H9 (cell line): ENCODE measurements around the gene AMER2. TPM values are rescaled to one million over a fixed set of nuclear protein-coding genes. Genes with fewer than 3 reads are reported as not detected.

ENCODE experiments used
- DNase-seq: peaks from one replicate; pipeline ENCODE4 v3.0.0-alpha.2; 2017
- H2AFZ ChIP-seq: one replicate; pipeline ENCODE4 v1.6.1; 2013; ENCODE audit warnings: mild to moderate bottlenecking, low read length, control low read depth, moderate library complexity
- H2AK5ac ChIP-seq: 2 replicates; pipeline ENCODE4 v1.6.1; 2013; ENCODE audit warnings: low read length, control low read depth, mixed read lengths; ENCODE audit not compliant: insufficient read length
- H2BK120ac ChIP-seq: one replicate; pipeline ENCODE4 v1.6.1; 2013; ENCODE audit warnings: low read depth, mild to moderate bottlenecking, low read length, control low read depth, inconsistent platforms; ENCODE audit not compliant: poor library complexity, severe bottlenecking
- H2BK12ac ChIP-seq: 2 replicates; pipeline ENCODE4 v1.6.1; 2013; ENCODE audit warnings: low read length, control low read depth, mixed read lengths, low read depth; ENCODE audit not compliant: insufficient read length
- H2BK15ac ChIP-seq: 2 replicates; pipeline ENCODE4 v1.6.1; 2013; ENCODE audit warnings: low read depth, low read length, control low read depth
- H2BK20ac ChIP-seq: one replicate; pipeline ENCODE4 v1.6.1; 2013; ENCODE audit warnings: low read depth, mild to moderate bottlenecking, low read length, control low read depth, inconsistent platforms; ENCODE audit not compliant: poor library complexity, severe bottlenecking
- H2BK5ac ChIP-seq: 2 replicates; pipeline ENCODE4 v1.6.1; 2013; ENCODE audit warnings: low read length, control low read depth, mixed read lengths; ENCODE audit not compliant: insufficient read length
- H3K14ac ChIP-seq: 2 replicates; pipeline ENCODE4 v1.6.1; 2013; ENCODE audit warnings: low read length, control low read depth; ENCODE audit not compliant: insufficient read depth
- H3K18ac ChIP-seq: 2 replicates; pipeline ENCODE4 v1.6.1; 2013; ENCODE audit warnings: low read depth, mild to moderate bottlenecking, mixed read lengths, low read length, control low read depth; ENCODE audit not compliant: insufficient read length
- H3K23ac ChIP-seq: 2 replicates; pipeline ENCODE4 v1.6.1; 2013; ENCODE audit warnings: low read length, control low read depth, mixed read lengths, low read depth; ENCODE audit not compliant: insufficient read length
- H3K23me2 ChIP-seq: 2 replicates; pipeline ENCODE4 v1.6.1; 2013; ENCODE audit warnings: low read depth, mild to moderate bottlenecking, mixed read lengths, low read length, control low read depth; ENCODE audit not compliant: insufficient read length, poor library complexity, severe bottlenecking
- H3K27ac ChIP-seq: 2 replicates; pipeline ENCODE4 v1.5.1; 2013; ENCODE audit warnings: low read length, control low read depth, mixed read lengths, low read depth; ENCODE audit not compliant: insufficient read length
- H3K27me3 ChIP-seq: 2 replicates; pipeline ENCODE4 v1.6.1; 2013; ENCODE audit warnings: low read length, control low read depth, inconsistent platforms; ENCODE audit not compliant: insufficient read depth
- H3K4ac ChIP-seq: 2 replicates; pipeline ENCODE4 v1.6.1; 2013; ENCODE audit warnings: low read depth, mild to moderate bottlenecking, control low read depth, inconsistent platforms, low read length, moderate library complexity
- H3K4me1 ChIP-seq: 2 replicates; pipeline ENCODE4 v1.6.1; 2013; ENCODE audit warnings: low read length, control low read depth, inconsistent platforms; ENCODE audit not compliant: insufficient read depth
- H3K4me2 ChIP-seq: 2 replicates; pipeline ENCODE4 v1.6.1; 2013; ENCODE audit warnings: low read length, control low read depth, mixed read lengths; ENCODE audit not compliant: insufficient read length, insufficient read depth
- H3K56ac ChIP-seq: 2 replicates; pipeline ENCODE4 v1.6.1; 2013; ENCODE audit warnings: low read depth, mild to moderate bottlenecking, mixed read lengths, low read length, control low read depth; ENCODE audit not compliant: insufficient read length
- H3K79me1 ChIP-seq: 2 replicates; pipeline ENCODE4 v1.6.1; 2013; ENCODE audit warnings: low read depth, mild to moderate bottlenecking, moderate library complexity, low read length, control low read depth, inconsistent platforms; ENCODE audit not compliant: insufficient read depth, poor library complexity, severe bottlenecking
- H3K79me2 ChIP-seq: 2 replicates; pipeline ENCODE4 v1.6.1; 2013; ENCODE audit warnings: low read length, control low read depth, inconsistent platforms; ENCODE audit not compliant: insufficient read depth
- H3K9ac ChIP-seq: 2 replicates; pipeline ENCODE4 v1.6.1; 2013; ENCODE audit warnings: low read length, control low read depth, mixed read lengths; ENCODE audit not compliant: insufficient read length; ENCODE audit errors: extremely low read depth
- H3K9me3 ChIP-seq: one replicate; pipeline ENCODE4 v1.6.1; 2013; ENCODE audit warnings: low read depth, low read length, inconsistent platforms; ENCODE audit not compliant: control insufficient read depth
- H3T11ph ChIP-seq: one replicate; pipeline ENCODE4 v1.6.1; 2013; ENCODE audit warnings: mild to moderate bottlenecking, low read length, control low read depth, inconsistent platforms
- H4K20me1 ChIP-seq: one replicate; pipeline ENCODE4 v1.6.1; 2013; ENCODE audit not compliant: control insufficient read depth, insufficient read length, insufficient read depth
- H4K5ac ChIP-seq: 2 replicates; pipeline ENCODE4 v1.6.1; 2013; ENCODE audit warnings: low read depth, mild to moderate bottlenecking, mixed read lengths, low read length, control low read depth; ENCODE audit not compliant: insufficient read length
- H4K8ac ChIP-seq: replicated peaks from 2 replicates; pipeline ENCODE4 v1.6.1; 2013; ENCODE audit warnings: low read length, control low read depth, mixed read lengths, low read depth; ENCODE audit not compliant: insufficient read length
- H4K91ac ChIP-seq: 2 replicates; pipeline ENCODE4 v1.6.1; 2013; ENCODE audit warnings: low read depth, mild to moderate bottlenecking, moderate library complexity, mixed read lengths, low read length, control low read depth; ENCODE audit not compliant: insufficient read length
- H3K27ac Mint-ChIP-seq, 3 experiments: 2 replicates in 2 of 3; 3 replicates in 1 of 3; pipeline ENCODE4 v1.8.0; 2020 to 2021; ENCODE audit warnings: mixed read lengths in 3 of 3, mild to moderate bottlenecking in 1 of 3, moderate library complexity in 1 of 3
- H3K27me3 Mint-ChIP-seq: 2 replicates; pipeline ENCODE4 v1.8.0; 2021; ENCODE audit warnings: low read depth, mild to moderate bottlenecking, moderate library complexity, mixed read lengths
- H3K36me3 Mint-ChIP-seq, 3 experiments: 2 replicates in 2 of 3; 3 replicates in 1 of 3; pipeline ENCODE4 v1.8.0; 2020 to 2021; ENCODE audit warnings: low read depth in 3 of 3, mixed read lengths in 3 of 3; ENCODE audit not compliant: insufficient read depth in 1 of 3
- H3K4me1 Mint-ChIP-seq, 2 experiments: 2 replicates each; pipeline ENCODE4 v1.8.0; 2020; ENCODE audit warnings: mixed read lengths in 2 of 2
- H3K4me3 Mint-ChIP-seq, 2 experiments: 2 replicates in 1 of 2; 3 replicates in 1 of 2; pipeline ENCODE4 v1.8.0; 2020 to 2021; ENCODE audit warnings: mild to moderate bottlenecking in 2 of 2, mixed read lengths in 2 of 2, moderate library complexity in 1 of 2
- H3K9me3 Mint-ChIP-seq, 2 experiments: 2 replicates in 1 of 2; 3 replicates in 1 of 2; pipeline ENCODE4 v1.8.0; 2020; ENCODE audit warnings: mild to moderate bottlenecking in 2 of 2, mixed read lengths in 2 of 2, moderate library complexity in 1 of 2
- CTCF ChIP-seq: fragments of 200-600 bp; sonication (generic); conservative IDR thresholded peaks from 3 replicates; pipeline ENCODE4 v1.8.0; 2021; ENCODE audit warnings: antibody characterized with exemption, mild to moderate bottlenecking
- WGBS: extraction: QIAGEN DNeasy Blood & Tissue Kit; methylation state at CpG from one replicate; pipeline ENCODE4 v1.1.7; 2013; ENCODE audit warnings: missing lambda C conversion rate, low lambda C conversion rate, mixed read lengths; ENCODE audit not compliant: insufficient read length; ENCODE audit errors: extremely low coverage; 5-methylcytosine and 5-hydroxymethylcytosine counted together
- total RNA-seq: library from RNA; stranded (reverse); gene quantifications from 2 replicates; pipeline ENCODE4 v1.2.1, GENCODE V29; 2021

Gene AMER2
- total RNA-seq, 1 experiment from 2014 or later = 0.02 TPM

GRCh38 chr13:25169951-25170553 lies 2.0 kb downstream of the AMER2 start:
- DNase-seq = no peak
- Mint-ChIP-seq H3K36me3 (peaks cover 0 to 11% (median 6%) of the 10 kb centered on the region in 3 experiments; a peak in 4 of 7 replicates), H3K4me1 (peaks cover 44 to 45% of the 10 kb centered on the region in 2 experiments), H3K27ac (no peak overlapping the region), H3K27me3 (peaks cover 64% of the 10 kb centered on the region), H3K4me3 (peak overlapping the region; percentile 57 to 76), H3K9me3 (peaks cover 5 to 10% of the 10 kb centered on the region in 2 experiments; a peak in 4 of 5 replicates)
- Histone ChIP-seq H3K4ac (no peak overlapping the region), H2BK20ac (no peak overlapping the region), H3K18ac (no peak overlapping the region), H3K4me2 (peak overlapping the region; percentile 67), H3K79me2 (no peaks in the 10 kb centered on the region), H4K8ac (no peak overlapping the region), H2AK5ac (no peak overlapping the region), H3K27ac (no peak overlapping the region), H2BK15ac (no peak overlapping the region), H2BK12ac (no peak overlapping the region), H2BK5ac (no peak overlapping the region), H4K20me1 (no peaks in the 10 kb centered on the region), H3K79me1 (no peaks in the 10 kb centered on the region), H4K91ac (no peak overlapping the region), H3K9me3 (no peaks in the 10 kb centered on the region), H3T11ph (no peak overlapping the region), H2AFZ (no peak overlapping the region), H3K23ac (no peak overlapping the region), H3K56ac (no peak overlapping the region), H3K4me1 (peaks cover 13% of the 10 kb centered on the region; the same call in 1 of the 2 replicates), H4K5ac (no peak overlapping the region), H2BK120ac (no peak overlapping the region), H3K14ac (no peak overlapping the region), H3K23me2 (peaks cover 17% of the 10 kb centered on the region), H3K9ac (no peak overlapping the region), H3K27me3 (peaks cover 30% of the 10 kb centered on the region)
- no CpG with 5 or more reads among the region's 37 CpGs for WGBS
- no peak for TF ChIP-seq CTCF
